ENCODE data around the gene TUBA3E.
"Not testable (repeated sequence)": the region's sequence is repeated elsewhere in the genome, so short reads cannot be mapped to it uniquely, and the experiment has no call there.

The TUBA3E gene

DNA sequence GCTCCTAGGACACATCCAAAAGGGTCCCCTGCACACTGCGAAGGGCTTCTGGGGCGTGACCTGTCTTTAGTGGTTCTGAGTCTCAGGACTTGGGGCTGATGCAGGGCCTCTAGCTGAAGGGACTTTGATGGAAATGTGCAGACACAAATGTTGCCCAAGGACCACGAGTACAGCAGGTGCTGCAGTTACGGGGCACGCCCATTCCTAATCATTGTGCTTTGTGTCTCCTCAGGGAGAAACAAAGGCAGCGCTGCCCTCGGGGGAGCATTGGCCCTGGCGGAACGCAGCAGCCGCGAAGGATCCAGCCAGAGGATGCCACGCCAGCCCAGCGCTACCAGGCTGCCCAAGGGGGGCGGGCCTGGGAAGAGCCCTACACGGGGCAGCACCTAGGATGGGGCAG, 8.0 kb downstream of the TUBA3E start:
- DNase-seq, result no peak

GRCh38 chr2:130188958-130189357, 9.3 kb downstream of the TUBA3E start:
- not testable (repeated sequence) for DNase-seq

DNA sequence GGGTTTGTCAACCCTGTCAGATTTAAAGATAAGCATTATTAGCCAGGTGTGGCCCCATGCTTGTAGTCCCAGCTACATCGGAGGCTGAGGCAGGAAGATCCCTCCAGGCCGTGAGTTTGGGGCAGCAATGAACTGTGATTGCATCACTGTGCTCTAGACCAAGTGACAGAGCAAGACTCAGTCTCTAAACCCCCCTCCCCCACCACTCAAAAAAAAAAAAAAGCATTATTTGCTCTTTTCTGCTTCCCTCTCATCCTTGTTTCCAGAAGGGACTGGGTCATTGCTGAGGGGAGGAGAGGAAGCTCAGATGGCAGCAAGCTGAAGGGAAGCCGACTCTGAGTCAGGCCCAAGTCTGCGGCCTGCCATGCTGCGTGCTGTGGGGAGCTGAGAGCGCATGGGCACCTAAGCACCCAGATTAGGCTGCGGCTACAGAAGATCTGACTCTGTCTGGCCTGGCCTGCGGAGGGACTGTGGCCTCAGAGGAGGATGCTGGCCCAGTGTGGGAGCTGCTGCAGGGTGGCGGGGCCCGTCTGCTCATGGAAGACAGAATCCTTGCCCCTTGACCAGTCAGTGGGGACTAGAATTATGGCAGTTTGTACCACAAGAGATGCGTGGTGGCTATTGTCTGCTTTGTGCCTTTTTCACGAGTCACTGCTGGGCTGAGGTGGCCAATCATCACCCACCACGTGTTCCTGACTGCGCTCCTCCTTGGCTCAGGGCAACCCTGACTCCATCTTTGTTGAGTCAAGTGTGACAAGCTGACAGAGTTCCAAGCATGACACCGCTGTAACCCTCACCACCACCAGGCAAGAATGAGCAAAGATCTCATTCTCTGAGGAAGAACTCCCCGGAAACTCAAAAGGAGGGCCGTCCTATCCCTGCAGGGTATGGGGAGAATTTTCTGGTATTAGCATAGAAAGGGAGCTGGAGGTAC, 10.1 kb downstream of the TUBA3E start:
- not testable (repeated sequence) for DNase-seq

GRCh38 chr2:130187268-130187667, 11.0 kb downstream of the TUBA3E start:
- DNase-seq, result no peak

DNA sequence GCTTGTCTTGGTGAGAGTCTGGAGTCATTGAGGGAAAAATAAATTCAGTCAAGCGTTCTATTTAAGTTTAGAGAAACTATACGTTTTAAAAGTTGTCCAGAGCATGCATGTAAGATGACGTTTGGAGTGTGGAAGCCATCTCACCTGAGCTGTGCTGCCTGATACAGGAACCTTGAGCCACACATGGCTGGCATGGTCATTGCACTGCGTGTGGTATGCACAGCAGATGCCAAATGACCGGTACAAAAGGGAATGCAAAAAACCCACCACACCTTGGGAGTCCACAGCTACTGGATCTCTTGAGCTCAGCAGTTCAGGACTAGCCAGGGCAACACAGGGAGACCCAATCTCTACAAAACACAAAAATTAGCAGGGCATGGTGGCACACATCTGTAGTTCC, 11.8 kb downstream of the TUBA3E start:
- DNase-seq, result no peak

DNA sequence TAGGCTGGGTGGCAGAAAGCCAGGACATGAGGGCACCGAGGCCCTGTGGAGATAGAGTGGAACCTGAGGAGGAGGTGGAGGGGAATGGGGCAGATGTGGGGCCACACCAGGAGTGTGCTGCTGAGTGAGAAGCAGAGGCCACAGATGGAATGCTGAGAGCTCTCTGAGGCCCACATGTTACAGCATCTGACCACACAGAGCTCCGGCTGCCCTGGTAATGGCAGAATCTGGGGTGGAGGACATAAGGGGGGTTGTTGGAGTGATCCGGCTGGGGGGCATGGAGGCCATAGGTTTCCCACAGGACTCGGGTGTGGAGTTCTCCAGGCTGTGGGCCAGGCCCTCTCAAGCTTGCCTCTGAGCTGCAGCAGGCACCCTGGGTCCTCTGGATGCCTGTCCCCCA, 12.3 kb downstream of the TUBA3E start:
- no peak for DNase-seq

DNA sequence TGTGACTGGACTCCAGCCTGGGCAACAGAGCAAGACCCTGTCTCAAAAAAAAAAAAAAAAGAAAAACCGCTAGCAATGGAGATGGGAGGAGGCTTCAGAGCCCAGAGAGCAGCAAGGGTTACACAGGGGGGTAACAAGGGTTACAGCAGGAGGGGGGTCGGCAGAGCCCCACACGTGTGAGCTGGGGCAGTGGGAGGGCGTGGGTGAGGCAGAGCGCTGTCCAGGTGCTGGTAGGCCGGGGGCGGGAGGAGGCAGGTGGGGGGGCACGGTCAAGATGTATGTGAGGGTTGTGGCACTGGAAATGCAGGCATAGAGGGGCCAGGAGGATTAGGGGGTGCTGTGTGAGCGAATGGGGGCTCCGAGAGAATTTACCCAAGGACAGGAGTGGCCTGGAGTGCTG, 12.8 kb downstream of the TUBA3E start:
- no peak for DNase-seq

GRCh38 chr2:130183512-130184373, 14.5 kb downstream of the TUBA3E start:
- no peak for DNase-seq

DNA sequence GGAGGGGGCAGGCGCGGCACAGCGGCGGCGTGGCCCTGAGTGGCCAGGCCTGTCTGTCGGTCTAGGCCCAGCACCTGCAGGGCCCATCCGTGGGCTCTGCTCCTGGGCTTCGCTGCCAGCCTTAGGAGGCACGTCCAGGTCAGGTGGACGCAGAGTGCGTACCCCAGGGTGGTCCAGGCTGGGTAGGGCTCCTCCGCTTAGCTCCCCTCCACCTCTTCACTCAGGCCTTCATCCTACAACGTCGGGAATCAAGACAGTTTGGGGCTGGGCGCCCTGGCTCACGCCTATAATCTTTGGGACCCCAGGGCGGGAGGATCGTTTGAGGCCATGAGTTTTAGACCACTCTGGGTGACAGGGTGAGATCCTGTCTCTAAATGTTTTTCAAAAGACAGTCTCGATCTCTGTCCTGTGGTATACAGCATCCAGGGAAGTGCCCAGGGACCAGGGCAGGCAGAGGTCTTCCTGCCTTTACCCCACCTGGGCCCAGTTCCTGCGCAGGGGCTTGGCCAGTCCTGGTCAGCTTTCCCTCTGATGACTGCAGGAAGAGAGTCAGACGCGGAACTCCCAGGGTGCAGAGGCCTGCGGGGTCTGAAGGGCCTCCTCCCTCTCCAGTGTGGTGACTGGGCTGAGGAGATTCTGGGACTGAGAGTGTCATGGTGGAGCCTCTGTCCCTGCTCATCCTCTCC, 15.3 kb downstream of the TUBA3E start:
- not testable (repeated sequence) for DNase-seq

DNA sequence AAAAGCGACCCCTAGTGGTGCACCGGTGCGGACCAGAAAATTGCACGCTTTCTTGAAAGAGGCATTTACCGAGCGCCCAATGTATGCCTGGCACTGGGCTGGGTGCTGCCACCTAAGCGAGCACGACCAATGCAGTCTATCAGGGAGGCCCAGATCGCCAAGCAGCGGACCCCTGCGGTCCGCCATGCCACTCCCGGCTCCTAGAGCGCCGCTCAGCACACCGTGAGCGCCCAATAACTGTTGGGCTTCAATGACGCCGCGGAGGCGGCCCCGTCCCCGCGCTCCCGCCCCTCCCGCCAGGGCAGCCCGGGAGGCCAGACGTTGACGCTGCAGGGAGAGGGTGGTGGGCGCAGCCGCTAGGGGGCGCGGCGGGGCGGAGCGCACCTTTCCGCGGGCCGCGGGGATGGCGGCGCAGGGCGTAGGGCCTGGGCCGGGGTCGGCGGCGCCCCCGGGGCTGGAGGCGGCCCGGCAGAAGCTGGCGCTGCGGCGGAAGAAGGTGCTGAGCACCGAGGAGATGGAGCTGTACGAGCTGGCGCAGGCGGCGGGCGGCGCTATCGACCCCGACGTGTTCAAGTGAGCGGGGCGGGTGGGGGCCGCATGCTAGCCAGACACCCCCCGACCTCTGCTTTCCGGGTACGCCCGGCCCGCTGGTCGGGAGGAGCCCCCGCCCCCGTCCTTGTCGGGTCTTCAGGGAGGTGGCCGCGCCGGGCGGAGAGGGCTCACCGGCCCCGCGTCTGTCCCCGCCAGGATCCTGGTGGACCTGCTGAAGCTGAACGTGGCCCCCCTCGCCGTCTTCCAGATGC, 16.2 kb downstream of the TUBA3E start, which contains the start of gene MZT2B:
Gene MZT2B, plus strand, starts transcription at position 383 of the 803 bp plus-strand sequence. Its CDS starts 21 bp downstream, at position 404.
- peak; percentile 85 for DNase-seq

DNA sequence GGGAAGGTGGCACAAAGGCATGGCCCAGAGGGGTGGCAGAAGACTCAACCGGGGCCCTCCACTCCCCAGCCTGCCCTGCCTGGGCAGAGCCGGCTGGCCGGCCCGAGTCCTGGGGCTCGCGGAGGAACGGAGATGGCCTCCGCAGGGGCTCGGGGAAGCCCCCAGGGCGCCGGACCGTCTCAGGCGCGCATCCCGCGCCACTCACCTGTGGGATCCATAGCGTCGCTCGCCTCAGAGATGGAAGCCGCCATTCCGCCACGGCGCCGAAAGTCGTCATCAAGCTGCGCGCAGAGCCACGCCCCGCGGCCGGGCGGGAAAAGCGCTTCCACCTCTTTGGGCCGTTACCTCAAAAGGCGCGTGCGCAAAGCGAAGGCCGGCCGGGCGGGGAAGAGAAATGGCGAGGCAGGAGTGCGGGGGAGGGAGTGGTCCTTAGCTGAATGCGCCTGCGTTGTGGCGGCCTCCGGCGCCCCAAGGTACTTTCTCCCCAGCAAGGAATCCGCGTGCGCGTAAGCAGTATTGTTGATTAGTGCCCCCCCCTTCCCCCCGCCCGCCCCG, 16.8 kb downstream of the TUBA3E start, which contains the start of gene SMPD4:
Gene SMPD4, minus strand, starts transcription at position 278 of the 555 bp plus-strand sequence. CDS start 5,010 bp downstream, outside the sequence.
- peak; percentile 93 for DNase-seq

DNA sequence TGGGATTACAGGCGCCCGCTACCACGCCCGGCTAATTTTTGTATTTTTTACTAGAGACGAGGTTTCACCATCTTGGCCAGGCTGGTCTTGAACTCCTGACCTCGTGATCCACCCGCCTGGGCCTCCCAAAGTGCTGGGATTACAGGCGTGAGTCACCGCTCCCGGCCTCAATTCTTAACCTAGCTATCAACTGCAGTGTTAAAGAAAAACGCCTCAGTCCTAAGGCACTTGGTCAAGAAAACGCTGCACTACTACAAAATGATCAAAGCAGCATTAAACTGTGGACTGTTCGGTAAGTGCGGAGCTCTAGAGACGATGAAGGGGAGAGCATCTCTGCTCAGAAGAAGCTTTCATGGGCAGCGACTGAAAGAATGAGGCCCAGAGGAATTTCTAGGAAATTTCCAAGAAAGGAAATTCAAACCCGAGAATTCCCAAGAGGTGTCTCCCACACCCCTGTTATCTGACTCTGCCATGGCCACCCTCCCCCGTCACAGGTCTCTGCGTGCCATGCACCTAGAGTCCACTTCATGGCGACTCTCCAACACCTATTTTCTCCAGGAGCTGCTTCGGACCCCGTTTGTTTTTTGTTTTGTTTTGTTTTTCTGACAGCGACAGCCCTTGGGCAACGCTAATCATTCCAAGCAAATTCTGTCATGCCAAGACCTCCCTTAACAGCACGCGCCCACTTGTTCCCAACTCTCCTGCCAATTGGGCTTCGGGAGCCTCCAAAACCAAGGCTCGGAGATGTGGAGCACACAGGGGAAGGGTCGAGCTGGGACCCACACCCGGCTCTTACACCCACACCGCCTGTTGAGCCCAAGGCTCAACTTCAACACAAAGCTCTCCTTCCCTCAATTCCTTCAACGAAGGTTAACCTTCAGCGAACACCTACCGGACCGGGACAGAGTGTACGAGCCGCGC, 17.6 kb downstream of the TUBA3E start:
- not testable (repeated sequence) for DNase-seq

DNA sequence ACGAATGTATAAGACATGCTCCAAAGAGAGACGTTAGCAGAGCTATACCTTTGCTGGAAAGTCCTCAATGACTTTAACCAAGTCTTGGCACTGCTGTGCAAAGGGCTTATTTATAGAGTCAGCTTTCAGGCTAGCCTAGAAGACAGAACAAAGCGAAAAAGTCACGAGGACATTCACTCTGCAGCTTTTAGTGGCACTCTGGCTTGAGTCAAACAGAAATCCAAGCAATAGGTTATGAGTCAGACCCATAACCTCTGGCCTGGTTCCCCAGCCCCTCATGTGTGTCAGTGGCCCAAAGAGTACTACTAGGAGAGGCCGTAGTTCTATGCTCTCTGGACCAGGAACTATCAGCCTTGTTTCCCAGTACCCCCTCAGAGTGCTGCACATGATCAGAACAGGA, 23.4 kb downstream of the TUBA3E start:
- not testable (repeated sequence) for DNase-seq

- no peak for DNase-seq
Measured at GRCh38 chr2:130169896-130170295, 28.3 kb downstream of the TUBA3E start.

DNA sequence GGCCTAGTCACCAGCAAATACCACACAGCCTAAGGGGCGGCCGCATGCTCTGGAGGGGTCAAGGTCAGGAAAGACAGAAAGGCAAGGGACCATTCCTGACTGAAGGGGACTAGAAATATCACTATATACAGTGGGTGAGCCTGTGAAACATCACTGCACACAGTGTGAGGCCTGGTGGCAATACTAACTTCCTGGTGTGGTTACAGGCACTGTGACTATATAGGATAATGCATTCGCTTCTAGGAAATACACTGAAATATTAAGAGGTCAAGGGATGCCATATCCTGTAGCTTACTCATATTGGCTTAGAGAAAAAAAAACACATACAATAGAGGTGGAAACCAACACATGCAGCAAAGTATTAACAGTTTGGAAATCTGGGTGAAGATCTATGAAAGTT, 29.1 kb downstream of the TUBA3E start:
- DNase-seq, result not testable (repeated sequence)

DNA sequence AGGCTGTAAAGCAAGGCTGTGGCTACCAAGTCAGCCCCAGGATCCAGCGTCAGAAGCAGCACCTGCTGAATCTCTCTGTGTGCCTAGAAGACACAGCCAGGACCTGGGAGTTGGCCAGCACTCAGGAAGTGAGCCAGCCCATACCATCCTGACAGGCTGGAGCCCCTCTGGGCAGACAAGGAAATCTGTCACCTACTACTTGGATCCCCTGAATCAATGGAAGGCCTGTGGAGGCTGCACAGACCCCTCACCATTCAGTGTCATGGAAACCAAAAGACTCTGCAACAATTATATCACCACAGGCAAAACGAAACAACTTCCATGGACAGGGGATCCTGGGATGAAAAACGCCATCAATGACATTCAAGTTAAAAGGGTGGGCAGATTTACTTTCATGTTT, 31.6 kb downstream of the TUBA3E start:
- not testable (repeated sequence) for DNase-seq

DNA sequence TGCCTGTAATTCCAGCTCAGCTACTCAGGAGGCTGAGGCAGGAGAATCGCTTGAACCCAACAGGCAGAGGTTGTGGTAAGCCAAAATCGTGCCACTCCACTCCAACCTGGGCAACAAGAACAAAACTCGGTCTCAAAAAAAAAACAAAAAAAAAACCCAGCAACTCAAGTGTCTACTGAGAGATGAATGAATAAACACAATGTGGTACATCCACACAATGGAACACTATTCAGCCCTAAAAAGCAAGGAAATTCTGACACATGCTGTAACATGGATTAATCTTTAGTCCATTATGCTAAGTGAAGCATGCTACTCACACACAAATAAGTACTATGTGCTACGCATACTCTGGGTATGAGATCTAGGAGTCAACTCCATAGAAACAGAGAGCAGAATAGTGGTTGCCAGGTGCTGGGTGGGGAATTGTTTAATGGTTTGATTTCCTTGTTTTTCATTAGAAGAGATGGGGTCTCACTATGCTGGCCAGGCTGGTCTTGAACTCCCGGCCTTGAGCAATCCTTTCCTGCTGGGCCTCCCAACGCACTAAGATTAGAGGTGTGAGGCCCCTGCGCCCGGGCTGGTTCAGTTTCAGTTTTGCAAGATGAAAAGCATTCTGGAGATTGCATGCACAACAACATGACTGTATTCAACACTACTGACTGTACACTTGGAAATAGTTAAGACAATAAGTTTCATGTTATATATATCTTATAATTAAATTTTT, 32.8 kb downstream of the TUBA3E start:
- DNase-seq, result no peak

DNA sequence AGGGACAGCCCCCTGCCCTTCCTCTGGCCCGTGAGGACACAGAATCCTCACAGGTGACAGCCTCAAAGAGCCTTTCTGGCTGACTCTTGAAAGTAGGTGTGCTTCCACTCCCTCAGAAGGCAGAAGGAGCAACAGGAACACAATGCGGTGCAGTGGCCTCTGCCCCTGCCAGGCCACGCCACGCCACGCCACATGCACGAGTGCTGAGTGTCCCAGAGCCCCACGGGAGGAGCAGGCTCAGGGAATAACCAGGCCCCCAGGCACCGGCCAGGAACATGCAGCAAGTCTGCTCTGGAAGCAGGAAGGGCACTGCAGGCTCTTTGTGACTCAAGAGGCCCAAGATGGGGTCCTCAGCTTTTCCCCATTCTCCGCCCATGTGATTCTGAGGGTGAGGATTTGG, 35.3 kb downstream of the TUBA3E start:
- no peak for DNase-seq

GRCh38 chr2:130162486-130162885, 35.8 kb downstream of the TUBA3E start:
- not testable (repeated sequence) for DNase-seq
